Stimulated activated CD8-positive, alpha-beta memory T cell treated with anti-CD3 and anti-CD28 coated beads, Interleukin-7, amount 100 ng/mL, for 1 hour (primary cell): ENCODE data around the gene MCM8.

Experiments
- DNase-seq, 2 donors: peaks; one replicate each; pipeline ENCODE4 v3.0.0-alpha.2; 2020; ENCODE audit warnings: low read depth in 2 of 2

Gene MCM8

DNA sequence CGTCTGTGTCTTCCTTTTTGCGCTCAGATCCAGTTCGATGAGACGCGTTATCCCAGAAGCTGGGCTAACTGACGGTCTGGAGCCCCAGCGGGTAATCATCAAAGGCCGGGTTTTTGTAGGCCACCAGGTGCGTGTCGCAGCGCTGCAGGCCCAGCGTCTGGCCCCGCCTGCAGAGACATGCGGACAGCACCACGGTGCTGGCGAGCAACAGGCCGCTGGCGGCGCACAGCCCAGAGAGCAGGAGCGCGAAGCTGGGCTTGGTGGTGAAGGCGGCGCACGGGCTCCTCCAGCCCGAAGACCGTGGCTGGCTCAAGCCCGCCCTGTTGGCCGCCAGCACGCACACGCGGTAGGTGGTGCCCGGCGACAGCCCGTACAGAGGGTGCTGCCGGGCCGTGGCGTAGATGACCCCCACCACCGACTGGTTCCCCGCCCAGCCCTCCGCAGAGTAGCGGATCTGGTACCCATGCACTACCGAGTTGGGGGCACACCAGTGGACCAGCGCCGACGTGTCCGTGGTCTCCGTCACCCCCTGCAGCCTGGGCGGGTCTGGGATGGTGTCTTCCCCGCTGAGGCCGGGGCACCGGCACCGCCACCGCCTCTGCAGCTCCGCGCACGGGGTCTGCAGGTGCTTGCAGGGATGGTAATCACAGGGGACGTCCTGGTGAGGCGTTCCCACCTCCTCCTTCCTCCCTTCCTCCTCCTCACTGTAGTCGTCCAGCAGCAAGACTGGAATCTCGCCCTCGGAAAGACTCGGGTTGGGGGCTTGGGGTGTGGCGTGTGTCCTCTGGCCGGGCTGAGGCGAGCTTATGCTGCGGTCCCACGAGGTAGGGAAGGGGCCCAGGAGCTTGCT, 90.7 kb downstream of the MCM8 start:
- DNase-seq = no peak

DNA sequence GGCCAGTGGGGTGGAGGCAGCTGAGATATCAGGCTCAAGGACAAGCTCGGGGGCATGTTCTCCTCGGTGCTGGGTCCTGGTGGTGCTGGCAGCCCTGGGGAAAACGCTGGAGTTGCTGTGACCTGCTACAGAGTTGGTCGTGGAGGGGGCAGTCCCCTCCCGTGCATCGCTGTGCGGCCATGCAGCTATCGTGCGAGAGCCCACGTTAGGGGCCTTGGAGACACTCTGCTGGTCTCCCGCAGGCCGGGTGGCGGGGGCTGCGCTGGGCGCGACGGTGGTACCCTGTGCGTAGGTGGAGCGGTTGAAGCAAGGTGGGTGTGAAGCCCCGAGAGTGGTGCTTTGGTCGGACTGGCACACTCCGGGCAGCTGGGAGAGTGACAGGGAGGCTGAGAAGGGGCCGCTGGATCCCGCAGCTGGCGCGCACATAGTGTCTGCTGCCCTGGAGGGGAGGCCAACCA, 91.4 kb downstream of the MCM8 start:
- DNase-seq = no peak

GRCh38 chr20:6044115-6044514, 93.7 kb downstream of the MCM8 start:
- no peak for DNase-seq

DNA sequence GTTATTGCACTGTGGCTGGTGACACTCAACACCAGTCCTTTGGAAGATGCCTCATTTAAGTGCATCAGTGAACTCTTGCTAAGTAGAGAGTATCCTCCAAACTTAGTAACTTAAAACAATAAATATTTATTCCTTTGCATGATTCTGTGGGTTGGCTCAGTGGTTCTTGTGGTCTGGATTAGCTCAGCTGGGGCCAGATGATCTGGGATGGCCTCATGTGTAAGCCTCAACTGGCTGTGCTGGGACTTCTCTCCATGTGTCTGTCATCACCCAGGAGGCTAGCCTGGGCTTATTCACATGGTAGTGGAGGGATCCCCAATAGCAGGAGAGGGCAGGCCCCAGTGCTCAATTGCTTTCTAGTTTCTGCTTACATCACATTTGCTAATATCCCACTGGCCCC, 95.1 kb downstream of the MCM8 start:
- DNase-seq = no peak

GRCh38 chr20:6046432-6046831, 96.0 kb downstream of the MCM8 start:
- DNase-seq = no peak

- no peak for DNase-seq
Measured at GRCh38 chr20:6048391-6048790, 97.9 kb downstream of the MCM8 start.
